Measurements from ENCODE around the gene MOB2.
"Not testable (repeated sequence)": the region's sequence is repeated elsewhere in the genome, so short reads cannot be mapped to it uniquely, and the experiment has no call there.

The MOB2 gene

GRCh38 chr11:1440066-1440465 is 46.5 kb downstream of the MOB2 start:
- DNase-seq (ENCODE audit: low spot score): no peak

GRCh38 chr11:1439341-1439740 is 47.2 kb downstream of the MOB2 start:
- DNase-seq (ENCODE audit: low spot score): no peak

GRCh38 chr11:1438967-1439330 is 47.6 kb downstream of the MOB2 start:
- DNase-seq (ENCODE audit: low spot score): no peak

DNA sequence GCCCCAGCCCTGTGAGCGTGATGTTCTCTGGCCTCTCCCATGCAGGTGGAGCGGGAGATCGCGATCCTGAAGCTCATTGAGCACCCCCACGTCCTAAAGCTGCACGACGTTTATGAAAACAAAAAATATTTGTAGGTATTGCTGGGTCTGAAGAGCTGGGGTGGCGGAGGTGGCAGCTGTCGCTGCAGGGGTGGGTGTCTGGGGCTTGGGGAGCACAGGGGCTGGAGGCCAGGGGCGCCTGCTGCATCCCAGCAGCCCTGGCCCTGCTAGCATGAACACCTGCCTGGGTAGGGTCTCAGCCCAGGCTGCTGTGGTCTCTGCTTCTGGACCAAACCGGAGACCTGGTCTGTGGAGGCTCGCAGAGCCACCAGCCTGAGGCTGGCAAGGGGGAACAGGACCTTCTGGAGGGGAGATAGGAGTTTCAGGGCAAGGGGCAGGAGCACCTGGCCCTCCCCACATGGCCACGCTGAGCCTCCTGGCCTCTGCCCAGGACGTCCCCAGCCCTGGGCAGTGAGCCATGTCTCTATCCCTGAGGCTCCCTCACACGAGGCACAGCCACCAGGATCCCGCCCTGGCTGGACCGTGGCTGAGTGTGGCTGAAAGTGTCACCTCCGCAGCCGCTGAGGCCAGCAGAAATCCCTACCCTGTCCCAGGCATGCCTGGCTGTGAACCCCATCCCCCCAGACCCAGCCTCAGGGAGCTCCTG is 48.2 kb downstream of the MOB2 start:
- DNase-seq (ENCODE audit: low spot score): no peak

DNA sequence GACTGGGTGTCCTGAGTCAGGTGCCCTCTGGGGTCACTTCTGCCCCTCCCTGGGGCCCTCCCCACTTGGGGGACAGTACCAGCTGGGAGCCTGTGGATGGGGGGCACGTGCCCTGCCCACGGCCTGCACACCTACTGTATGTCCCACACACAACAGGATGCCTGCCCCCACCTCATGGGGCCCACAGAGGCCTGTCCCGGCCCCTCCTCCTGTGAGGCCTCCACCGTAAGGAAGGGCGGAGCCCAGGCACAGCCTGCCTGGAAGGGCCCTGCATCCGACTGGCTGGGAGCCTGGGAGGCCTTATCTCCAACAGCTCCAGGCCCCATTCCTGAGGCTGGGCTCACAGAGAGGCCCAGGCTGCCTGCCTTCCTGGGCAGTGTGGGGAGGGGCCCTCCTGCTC is 49.1 kb downstream of the MOB2 start:
- DNase-seq (ENCODE audit: low spot score): no peak

DNA sequence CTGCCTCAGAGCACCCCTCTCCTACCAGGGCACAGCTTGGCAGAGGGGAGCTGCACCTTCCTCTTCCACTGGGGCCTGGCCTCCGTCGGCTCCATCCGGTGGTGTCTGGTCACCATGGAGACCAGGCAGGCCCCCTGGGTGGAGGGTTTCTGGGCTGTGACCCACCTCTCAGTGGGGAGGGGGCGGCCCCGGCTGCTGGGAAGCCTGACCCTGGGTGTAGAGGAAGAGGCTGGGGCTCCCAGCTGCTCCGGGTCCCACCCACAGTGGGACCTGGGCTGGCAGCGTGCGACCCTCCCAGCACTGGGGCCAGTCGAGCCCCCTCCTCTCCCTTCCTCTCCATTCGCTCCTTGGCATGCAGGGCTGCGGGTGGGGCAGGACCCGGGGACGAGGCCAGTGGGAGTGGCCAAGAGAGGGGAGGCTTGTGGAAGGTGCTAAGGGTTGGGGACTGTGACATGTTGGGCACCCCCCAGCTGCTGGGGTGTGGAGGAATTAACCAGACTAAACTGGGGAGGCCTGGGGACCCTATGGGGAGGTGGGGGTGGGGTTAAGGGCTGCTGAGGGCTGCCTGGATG is 50.0 kb downstream of the MOB2 start:
- peak; percentile 64 for DNase-seq (ENCODE audit: low spot score)

DNA sequence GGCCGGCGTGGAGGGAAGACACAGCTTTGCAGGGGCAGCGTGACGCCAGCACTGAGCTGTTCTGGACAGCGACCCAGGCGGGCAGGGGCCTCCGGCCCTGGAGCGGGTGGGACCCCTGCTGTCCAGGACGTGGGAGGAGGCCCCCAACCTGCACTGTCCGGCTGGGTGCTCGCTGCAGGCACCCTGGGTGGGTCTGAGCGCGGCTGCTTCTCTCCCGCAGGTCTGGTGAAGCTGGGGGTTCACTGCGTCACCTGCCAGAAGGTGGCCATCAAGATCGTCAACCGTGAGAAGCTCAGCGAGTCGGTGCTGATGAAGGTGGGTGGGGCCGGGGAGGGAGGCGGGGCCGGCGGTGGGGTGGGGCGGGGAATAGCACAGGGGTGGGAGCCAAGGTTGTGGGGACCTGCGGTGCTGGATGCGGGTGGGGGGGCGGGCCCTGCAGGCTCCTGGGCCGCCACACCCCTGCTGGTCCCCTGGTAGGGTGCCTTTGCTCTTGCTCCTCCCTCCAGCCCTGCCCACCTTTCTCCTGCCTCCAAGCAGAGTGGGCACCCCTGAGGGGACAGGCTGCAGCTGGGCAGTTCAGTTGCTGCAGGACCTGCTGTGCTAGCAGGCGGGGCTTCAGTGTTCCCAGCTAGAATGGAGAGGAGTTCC is 50.6 kb downstream of the MOB2 start:
- peak; percentile 88 for DNase-seq (ENCODE audit: low spot score)

GRCh38 chr11:1435479-1435819 is 51.1 kb downstream of the MOB2 start:
- not testable (repeated sequence) for DNase-seq (ENCODE audit: low spot score)

GRCh38 chr11:1433977-1434640 is 52.5 kb downstream of the MOB2 start:
- DNase-seq (ENCODE audit: low spot score): no peak

GRCh38 chr11:1433568-1433967 is 53.0 kb downstream of the MOB2 start:
- DNase-seq (ENCODE audit: low spot score): no peak

- DNase-seq (ENCODE audit: low spot score): no peak
Measured at GRCh38 chr11:1428762-1429316, 57.7 kb downstream of the MOB2 start.

DNA sequence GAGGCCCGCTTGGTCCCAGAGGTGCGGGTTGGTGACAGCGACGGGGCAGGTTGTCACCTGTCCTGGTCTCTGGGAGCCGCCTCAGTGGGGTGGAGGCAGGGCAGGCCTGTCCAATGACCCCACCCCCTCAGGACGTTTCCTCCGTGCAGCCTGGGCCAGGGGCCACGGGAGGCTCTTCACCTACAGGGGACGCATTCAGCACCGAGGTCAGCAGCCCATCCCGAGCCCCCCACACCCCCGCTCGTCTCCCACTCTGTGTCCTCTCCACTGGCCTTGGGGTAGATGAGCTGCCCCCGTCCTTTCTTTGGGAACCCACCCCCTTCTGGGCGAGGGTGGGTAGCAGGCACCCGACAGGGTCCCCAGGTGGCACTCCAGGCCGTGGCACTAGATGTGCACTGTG is 61.1 kb downstream of the MOB2 start:
- no peak for DNase-seq (ENCODE audit: low spot score)

GRCh38 chr11:1425006-1425405 is 61.6 kb downstream of the MOB2 start:
- DNase-seq (ENCODE audit: low spot score): no peak

GRCh38 chr11:1423406-1423805 is 63.2 kb downstream of the MOB2 start:
- not testable (repeated sequence) for DNase-seq (ENCODE audit: low spot score)

GRCh38 chr11:1422981-1423380 is 63.6 kb downstream of the MOB2 start:
- no peak for DNase-seq (ENCODE audit: low spot score)

- peak; percentile 81 for DNase-seq (ENCODE audit: low spot score)
Measured at GRCh38 chr11:1422481-1422880, 64.1 kb downstream of the MOB2 start.

GRCh38 chr11:1421291-1421690 is 65.3 kb downstream of the MOB2 start:
- no peak for DNase-seq (ENCODE audit: low spot score)

- DNase-seq (ENCODE audit: low spot score): no peak
Measured at GRCh38 chr11:1419811-1420210, 66.8 kb downstream of the MOB2 start.
